BJ (cell line): ENCODE data around the gene PAK4. TPM values are rescaled to one million over a fixed set of nuclear protein-coding genes. Genes with fewer than 3 reads are reported as not detected.

Source experiments
- CTCF ChIA-PET: fragments of 350-600 bp; formaldehyde crosslinking; extraction: SDS; loops from one replicate; lab custom pipeline; 2021; ENCODE audit warnings: antibody characterized with exemption, inconsistent platforms; lab: Yijun Ruan, JAX
- POLR2A ChIA-PET: fragments of 300-600 bp; sonication (Branson Sonifier 250); formaldehyde crosslinking; extraction: SDS; loops from one replicate; lab custom pipeline; 2021; ENCODE audit warnings: antibody characterized with exemption; lab: Charles Lee
- DNase-seq: peaks from one replicate; pipeline ENCODE4 v3.0.0-alpha.2; 2011; ENCODE audit warnings: low read depth
- H3K27me3 ChIP-seq: 2 replicates; pipeline ENCODE4 v1.6.0; 2011; ENCODE audit warnings: low read length; ENCODE audit not compliant: control insufficient read depth, insufficient read depth
- H3K36me3 ChIP-seq: 2 replicates; pipeline ENCODE4 v1.5.1; 2011; ENCODE audit warnings: low read length; ENCODE audit not compliant: control insufficient read depth, insufficient read depth
- H3K4me3 ChIP-seq: 2 replicates; pipeline ENCODE4 v1.5.1; 2011; ENCODE audit warnings: low read depth, mild to moderate bottlenecking, control low read depth, low read length
- CTCF ChIP-seq: IDR thresholded peaks from 2 replicates; pipeline ENCODE4 v1.5.1; 2011; ENCODE audit warnings: low read depth, mild to moderate bottlenecking, control low read depth, inconsistent platforms, low read length, moderate library complexity; ENCODE audit not compliant: insufficient read depth
- polyA minus RNA-seq: library from RNA; depleted of rRNA, polyadenylated mRNA; stranded (reverse); fragments of >200 nt; gene quantifications from 2 replicates; pipeline ENCODE4 v1.2.3, GENCODE V29; 2011; rRNA and poly(A)+ RNA removed
- polyA plus RNA-seq: library from polyadenylated mRNA; depleted of rRNA; stranded (reverse); fragments of >200 nt; gene quantifications from 2 replicates; pipeline ENCODE4 v1.2.3, GENCODE V29; 2011; rRNA removed

Gene PAK4
- polyA plus RNA-seq = 10.2 and 19.6 TPM in 2 replicates
- polyA minus RNA-seq = 17.9 and 24.7 TPM in 2 replicates

DNA sequence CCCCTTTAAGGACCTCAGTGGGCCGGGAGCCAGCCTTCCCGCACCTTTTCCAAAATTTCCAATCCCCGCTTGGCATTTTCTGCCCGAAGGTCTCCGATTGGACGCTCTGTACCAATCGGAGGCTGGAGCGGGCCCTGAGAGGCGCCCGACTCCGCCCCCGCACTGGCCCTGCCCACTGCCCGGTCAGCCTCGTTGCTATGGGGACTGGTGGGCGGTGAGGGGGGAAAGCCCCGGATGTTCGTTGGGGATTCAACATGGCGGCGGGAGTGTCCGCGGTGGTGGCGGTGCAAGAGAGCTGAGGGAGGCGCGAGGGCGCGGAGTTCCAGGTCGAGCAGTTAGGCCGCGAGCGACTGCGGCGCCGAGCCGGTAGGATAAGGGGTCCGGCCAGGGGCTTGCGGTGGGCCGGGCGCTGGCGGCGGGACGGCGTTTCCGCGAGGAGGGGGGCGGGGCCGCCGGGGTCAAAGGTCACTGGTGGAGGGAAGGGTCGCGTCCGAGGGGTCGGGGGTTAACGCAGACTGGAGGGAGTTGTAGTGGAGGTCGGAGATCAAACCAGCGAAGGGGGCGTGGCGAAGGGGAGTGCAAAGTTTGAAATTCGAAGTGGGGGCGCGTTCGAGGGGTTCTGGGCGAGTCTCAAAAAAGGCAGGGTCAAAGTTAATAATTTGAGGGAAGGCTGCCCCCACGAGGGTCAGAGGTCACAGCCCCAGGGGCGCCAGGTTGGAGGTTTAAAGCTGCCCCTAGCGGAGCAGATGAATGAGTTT is at the start of gene PAK4:
PAK4 (plus strand) TSS at position 233 of the 758 bp plus-strand sequence. CDS start 43,768 bp downstream, outside the sequence.
- TF ChIP-seq CTCF = no peak
- ChIA-PET POLR2A (interaction anchor here (0.5 kb wide), 1 partner anchor 287 kb away, joined by 4 read pairs; the partner anchor contains the start of gene PLEKHG2), CTCF (interaction anchor here (1.3 to 1.7 kb wide), 3 partner anchors 27 to 62 kb away, joined by 4 to 5 read pairs (median 4); no protein-coding TSS in a partner anchor)
- DNase-seq = peak; percentile 83
- H3K27me3 ChIP-seq = no peaks in the 10 kb centered on the region
- no peaks in the 10 kb centered on the region for H3K36me3 ChIP-seq
- peak within 1 kb of the TSS; percentile 93 for H3K4me3 ChIP-seq

DNA sequence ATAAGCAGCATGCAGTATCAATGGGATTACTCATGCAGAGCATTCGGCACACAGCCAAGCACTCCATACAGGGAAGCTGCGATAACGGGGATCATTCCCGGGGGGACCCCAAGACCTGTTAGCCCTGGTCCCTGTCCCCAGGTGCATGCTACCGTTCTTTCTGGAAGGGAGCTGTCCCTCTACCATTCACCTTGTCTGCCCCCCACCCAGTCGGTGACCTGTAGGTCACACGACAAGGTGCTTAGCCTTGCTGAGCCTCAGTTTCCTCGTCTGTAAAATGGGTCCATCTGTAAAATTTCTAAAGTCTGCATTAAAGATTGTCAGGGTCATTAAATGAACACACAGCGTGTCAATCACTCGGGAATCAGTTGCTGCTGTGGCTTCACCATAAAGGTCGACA is 48.3 kb upstream of the PAK4 start:
- no peak overlapping the region for H3K4me3 ChIP-seq
- no peak for TF ChIP-seq CTCF
- H3K27me3 ChIP-seq = no peaks in the 10 kb centered on the region
- H3K36me3 ChIP-seq = no peaks in the 10 kb centered on the region
- ChIA-PET POLR2A (no interaction called here), CTCF (no interaction called here)
- DNase-seq = no peak

- DNase-seq = peak; percentile 90
- ChIA-PET CTCF (interaction anchor here (0.6 to 1.5 kb wide), 5 partner anchors 10 to 362 kb away, joined by 3 to 10 read pairs (median 4); no protein-coding TSS in a partner anchor), POLR2A (interaction anchor here (0.6 kb wide), 1 partner anchor 30 kb away, joined by 3 read pairs; no protein-coding TSS in a partner anchor)
- no peak for TF ChIP-seq CTCF
- H3K36me3 ChIP-seq = no peaks in the 10 kb centered on the region
- H3K27me3 ChIP-seq = peaks cover under 1% of the 10 kb centered on the region
- H3K4me3 ChIP-seq = no peak overlapping the region
These were observed 47.0 kb upstream of the PAK4 start for GRCh38 chr19:39078436-39079200.

GRCh38 chr19:39080431-39080830 is 45.2 kb upstream of the PAK4 start:
- ChIA-PET POLR2A (no interaction called here), CTCF (no interaction called here)
- Histone ChIP-seq H3K27me3 (peaks cover 16% of the 10 kb centered on the region), H3K36me3 (no peaks in the 10 kb centered on the region), H3K4me3 (no peak overlapping the region)
- DNase-seq = no peak
- no peak for TF ChIP-seq CTCF

- Histone ChIP-seq H3K27me3 (peaks cover 20% of the 10 kb centered on the region), H3K36me3 (no peaks in the 10 kb centered on the region), H3K4me3 (no peak overlapping the region)
- DNase-seq = no peak
- CTCF ChIA-PET = no interaction called here
- TF ChIP-seq CTCF = no peak
- POLR2A ChIA-PET = no interaction called here
These were observed 43.4 kb upstream of the PAK4 start for GRCh38 chr19:39082167-39082566.
